Measurements from ENCODE around the gene ALG14.

DNA sequence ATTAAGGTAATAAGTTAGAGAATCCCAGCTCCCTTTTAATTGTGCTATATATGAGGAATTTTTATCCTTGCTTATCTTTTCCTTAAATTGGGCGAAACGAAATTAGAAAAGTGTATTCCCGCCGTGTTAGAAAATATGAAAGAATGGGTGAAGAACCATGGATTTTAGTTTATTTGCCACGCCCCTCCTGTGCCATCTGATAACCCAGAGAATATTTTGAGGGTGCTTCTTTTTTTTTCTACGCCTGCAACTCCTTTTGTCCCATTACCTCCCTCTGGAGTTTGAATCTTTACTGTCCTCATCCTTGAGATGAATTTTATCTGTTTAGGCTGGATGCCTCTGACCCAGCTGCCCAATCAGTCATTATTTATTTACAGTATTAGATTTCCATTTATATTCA is 46.0 kb upstream of the ALG14 start:
- no peak for TF ChIP-seq POLR2A (IDR thresholded peaks at IDR 0.05)
- TF ChIP-seq, protein P1, sequence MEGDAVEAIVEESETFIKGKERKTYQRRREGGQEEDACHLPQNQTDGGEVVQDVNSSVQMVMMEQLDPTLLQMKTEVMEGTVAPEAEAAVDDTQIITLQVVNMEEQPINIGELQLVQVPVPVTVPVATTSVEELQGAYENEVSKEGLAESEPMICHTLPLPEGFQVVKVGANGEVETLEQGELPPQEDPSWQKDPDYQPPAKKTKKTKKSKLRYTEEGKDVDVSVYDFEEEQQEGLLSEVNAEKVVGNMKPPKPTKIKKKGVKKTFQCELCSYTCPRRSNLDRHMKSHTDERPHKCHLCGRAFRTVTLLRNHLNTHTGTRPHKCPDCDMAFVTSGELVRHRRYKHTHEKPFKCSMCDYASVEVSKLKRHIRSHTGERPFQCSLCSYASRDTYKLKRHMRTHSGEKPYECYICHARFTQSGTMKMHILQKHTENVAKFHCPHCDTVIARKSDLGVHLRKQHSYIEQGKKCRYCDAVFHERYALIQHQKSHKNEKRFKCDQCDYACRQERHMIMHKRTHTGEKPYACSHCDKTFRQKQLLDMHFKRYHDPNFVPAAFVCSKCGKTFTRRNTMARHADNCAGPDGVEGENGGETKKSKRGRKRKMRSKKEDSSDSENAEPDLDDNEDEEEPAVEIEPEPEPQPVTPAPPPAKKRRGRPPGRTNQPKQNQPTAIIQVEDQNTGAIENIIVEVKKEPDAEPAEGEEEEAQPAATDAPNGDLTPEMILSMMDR (IDR thresholded peaks at IDR 0.05), result no peak
